GM19463 (cell line): ENCODE data around the gene AMBP.

ENCODE experiments used
- ATAC-seq: cut with Tn5 transposase; IDR thresholded peaks from one replicate; pipeline ENCODE4 v1.9.1; 2021; ENCODE audit warnings: mild to moderate bottlenecking, moderate library complexity; ENCODE audit not compliant: unreplicated experiment

Gene AMBP

DNA sequence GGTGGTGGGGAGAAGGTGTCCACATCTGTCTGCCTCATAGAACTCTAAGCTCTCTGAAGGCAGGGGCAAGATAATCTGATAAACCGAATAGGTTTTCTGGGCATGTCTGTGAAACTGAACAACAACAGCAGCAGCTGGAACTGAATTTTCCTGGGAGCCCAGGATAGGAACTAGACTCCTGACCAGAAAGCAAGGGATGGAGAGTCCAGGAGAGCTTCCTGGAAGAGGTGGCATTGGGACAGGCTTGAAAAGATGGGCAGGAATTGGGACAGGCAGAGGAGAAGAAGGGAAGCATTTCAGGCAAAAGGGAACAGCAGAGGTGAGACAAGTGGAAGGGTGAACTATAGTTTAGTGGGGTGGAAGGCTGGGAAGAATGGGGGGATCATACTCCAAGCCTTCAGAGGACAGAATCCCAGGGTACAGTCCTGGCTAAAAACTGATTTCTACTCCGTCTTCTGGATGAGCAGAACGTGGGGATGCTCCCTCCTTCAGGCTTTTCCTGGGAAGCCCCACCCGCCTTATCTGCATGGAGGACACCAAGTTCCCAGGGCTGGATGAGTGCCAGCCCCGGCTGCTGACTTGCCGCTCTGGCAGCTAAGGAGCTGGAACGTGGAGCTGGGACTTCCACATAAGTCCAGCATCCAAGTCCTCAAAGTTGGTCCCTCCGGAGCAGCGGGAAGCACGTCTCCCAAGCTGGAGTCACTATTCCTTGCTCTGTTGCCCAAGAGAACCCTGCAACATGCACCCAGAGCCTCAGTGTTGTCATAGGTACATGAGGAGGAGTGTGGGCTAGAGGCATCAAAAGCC lies 34.9 kb upstream of the AMBP start:
- no peak for ATAC-seq

DNA sequence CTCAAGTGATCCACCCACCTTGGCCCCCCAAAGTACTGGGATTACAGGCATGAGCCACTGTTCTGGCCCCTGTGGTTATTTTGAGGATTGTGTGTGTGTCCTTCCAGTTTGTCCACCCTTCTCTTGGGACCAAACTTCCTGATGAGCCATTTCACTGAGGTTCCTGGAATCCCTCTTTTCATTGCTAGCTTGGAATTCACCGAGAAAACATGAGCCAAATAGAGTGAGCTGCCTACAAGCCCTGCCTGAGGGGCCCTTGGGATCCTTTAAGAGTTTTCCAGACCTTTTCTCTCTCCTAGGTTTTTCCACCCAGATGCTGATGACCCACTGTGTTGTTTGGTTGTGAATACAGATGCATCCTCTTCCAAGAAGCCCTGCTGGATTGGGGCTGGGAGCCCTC lies 34.2 kb upstream of the AMBP start:
- no peak for ATAC-seq

DNA sequence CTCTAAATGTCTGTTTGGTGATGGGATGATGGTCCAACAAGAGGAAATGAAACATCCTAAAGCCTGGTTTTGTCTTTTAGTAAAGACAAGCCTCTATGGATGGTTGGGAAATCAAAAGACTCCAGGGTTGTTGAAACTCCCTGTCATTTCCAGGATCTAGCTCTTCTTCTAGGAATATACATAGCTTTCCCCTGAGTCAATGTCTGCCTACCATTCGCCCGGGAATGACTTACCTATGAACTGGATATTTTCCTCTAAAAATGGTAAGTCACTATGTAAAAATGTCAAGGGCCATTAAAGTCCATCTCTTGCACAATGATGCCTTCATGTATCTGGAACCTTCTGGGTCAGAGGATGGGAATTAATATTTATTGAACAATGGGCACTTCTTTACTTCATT lies 32.1 kb upstream of the AMBP start:
- no peak for ATAC-seq

DNA sequence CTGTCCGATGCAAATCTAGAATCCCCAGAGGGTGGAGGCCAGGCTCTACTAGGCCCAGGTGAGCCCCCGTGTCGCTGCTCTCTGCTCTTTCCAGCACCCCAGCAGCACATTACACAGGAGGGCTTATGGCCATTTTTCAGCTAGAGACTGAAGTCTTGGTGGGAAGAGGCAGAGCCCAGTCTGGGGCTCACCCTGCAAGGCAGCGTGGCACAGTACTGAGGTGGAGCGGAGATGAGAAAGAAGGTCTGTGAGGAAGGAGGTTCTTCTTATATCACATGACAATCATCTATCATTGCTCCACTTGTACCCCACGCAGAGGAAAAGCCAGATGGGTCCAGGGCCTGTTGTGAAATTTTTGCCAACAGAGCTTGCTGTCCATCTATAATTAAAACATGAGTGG lies 31.0 kb upstream of the AMBP start:
- no peak for ATAC-seq

DNA sequence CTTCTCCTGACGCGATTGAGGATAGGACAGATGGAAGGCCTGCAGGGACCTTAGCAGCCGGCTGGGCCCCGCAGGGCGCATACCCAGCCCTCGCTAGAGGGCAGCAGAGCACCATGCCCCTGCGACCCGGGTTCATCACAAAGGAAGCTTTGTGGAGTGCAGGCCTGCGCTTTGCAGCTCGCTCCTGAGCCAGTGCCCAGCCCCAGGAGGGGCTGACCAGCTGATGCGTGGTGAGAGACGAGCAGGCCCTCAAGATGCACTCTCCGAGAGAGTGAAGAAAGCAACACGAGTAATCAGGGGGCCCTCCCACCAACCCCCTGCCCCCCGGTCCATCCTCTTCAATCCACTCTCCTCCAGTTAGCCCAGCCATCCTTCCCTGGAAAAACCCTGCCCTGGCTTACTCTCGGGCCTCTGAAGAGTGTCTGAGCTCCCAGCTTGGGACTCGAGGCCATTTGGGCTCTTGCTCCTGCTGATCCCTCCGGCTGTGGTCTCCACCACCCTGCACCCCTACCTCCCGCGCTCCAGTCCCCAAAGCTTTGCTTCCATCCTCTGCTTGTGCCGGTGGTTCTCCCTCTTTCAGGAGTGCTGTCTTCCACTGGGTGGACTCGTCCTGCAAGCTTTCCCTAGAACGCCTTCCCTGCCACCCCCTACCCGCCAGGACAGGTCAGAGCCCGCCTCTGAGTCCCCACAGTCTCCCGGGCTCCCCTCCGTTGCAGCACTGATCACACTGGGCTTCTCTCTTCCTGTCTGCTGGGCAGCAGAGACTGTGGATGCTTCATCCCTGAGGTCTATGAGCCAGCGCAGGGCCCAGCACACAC lies 30.1 kb upstream of the AMBP start:
- no peak for ATAC-seq

DNA sequence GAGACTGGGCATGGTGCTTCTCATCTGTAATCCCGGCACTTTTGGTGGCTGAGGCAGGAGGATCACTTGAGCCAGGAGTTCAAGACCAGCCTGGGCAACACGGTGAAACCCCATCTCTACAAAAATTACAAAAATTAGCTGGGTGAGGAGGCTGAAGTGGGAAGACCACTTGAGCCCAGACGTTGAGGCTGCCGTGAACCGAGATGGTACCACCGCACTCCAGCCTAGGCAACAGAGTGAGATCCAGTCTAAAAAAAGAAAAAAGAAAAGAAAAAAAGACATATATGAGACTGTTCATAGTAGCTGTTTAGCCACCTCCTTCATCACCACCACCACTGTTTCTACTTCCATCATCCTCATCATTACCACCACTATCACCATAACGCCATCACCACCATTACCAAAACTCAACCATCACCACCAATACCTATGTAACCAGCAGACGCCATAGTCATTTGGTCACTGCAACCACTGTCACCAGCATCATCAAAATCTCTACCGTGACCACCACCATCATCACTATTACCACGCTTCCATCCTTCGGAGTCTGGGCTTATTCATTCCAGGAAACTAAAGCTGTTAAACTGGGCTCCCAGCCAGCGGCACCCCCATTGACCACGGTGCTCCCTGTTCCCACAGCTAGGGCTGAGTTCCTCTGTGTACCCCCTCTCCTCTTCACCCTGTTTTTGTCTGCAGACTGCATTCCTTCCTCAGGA lies 29.3 kb upstream of the AMBP start:
- ATAC-seq: no peak

DNA sequence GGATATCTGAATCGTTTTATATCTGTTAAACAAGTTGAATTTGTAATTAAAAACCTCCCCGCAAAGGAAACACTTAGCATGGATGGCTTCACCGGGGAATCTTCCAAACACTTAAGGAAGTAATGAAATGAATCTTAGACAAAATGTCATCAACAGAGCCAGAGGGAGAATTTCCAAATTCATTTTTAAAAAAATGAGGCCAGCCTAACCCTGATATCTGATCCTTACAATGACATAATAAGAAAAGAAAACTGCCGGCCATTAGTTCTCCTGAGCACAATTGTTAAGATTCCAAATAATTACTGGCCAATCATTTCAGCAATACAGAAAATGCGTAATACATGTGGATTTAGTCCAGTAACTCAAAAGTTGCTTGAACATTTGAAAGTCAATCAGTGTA lies 27.1 kb upstream of the AMBP start:
- ATAC-seq: no peak

DNA sequence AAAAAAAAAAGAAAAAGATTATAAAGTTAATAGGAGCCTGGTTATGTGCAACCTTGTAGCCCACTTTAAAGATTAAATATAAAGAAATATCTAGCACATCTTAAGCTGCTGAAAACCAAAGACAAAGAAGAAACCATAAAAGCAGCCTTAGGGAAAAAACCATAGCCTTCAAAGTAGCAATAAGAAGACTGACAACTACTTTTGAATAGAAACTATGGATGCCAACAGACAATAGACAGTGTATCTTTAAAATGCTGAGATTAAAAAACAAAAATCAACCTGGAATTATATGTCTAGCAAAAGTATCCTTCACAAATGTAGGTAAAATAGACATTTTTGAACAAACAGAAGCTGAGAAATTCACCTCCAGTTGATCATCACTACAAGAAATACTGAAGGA lies 24.4 kb upstream of the AMBP start:
- ATAC-seq: no peak

DNA sequence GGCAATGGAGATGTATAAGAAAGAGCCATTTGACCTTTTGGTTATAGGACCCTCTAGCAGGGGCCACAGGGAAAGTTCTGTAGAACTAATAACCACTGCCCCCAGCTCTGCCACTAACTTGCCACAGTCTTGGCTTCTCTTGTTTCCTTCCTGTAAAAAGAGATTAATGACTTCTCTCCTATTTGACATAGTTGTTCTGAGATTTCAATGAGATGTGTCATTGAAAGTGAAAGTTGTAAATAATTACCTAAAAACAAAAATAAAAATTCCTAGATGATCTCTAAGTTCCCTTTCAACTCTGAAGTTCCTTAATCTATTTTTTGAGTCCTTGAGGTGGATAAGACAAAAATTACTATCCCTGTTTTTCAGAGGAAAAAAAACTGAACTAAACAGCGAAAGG lies 22.4 kb upstream of the AMBP start:
- ATAC-seq: no peak

DNA sequence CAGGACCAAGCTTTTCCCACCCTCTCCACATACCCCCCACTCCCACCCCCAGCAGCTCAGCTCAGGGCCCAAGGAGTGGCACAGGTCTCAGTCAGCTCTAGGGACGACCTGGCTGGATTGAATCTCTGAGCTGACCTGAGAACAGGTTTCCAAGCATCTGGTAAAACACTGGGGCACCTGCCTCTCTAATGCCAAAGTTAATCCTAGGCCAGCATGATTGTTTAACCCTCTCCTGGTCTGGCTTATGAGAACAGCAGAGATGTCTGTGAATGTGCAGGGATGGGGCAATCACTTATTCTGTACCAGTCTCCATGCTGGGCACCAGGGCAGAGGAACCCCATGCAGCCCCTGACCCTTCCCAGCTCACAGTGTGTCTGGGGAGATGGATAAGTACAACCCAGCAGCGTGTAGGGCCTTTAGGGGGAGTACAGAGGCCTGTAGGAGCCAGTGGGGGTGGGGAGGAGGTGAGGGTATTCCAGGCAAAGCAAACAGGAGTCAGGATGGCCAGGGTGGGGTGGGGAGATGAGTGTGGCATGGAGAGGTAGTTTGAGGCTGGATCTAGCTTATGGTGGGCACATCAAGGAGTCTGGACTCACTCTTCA lies 21.7 kb upstream of the AMBP start:
- no peak for ATAC-seq

DNA sequence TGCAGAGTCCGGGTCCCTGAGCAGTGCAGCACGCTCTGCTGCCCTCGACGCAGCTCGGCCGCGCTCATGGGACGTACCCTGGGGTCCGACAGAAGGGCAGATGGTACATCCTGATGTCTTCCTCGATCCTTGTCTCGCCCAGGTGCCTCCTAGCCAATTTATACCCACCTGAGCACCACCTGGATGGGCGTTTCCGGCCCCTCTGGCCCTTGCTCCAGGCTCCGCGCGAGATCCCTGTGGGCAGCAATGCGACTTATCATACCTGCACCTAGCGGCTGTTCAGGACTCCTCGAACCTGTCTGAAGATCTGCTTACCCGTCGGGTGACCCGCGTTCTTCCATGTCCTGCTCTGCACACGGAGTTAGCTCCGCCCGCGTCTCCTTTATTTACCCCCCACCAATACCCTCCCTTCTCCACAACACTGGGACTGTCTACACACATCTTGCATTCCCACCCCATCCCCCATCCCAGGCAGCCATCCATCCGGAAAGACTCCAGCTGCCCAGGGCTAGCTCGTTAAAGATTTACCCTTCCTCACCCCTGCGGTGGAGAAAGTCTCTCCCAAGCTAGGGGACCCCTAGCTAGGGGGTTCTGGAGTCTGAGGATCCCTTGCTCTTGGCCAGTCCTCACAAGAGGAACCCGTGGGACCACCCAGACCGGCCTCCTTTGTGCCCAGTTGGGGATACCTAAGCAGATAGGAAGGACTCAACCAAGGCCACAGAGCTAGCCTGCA lies 21.0 kb upstream of the AMBP start, which contains the start of gene KIF12:
Gene KIF12, minus strand, starts transcription at position 357 of the 733 bp plus-strand sequence. Its CDS starts 16 bp downstream, at position 341.
- ATAC-seq: no peak

DNA sequence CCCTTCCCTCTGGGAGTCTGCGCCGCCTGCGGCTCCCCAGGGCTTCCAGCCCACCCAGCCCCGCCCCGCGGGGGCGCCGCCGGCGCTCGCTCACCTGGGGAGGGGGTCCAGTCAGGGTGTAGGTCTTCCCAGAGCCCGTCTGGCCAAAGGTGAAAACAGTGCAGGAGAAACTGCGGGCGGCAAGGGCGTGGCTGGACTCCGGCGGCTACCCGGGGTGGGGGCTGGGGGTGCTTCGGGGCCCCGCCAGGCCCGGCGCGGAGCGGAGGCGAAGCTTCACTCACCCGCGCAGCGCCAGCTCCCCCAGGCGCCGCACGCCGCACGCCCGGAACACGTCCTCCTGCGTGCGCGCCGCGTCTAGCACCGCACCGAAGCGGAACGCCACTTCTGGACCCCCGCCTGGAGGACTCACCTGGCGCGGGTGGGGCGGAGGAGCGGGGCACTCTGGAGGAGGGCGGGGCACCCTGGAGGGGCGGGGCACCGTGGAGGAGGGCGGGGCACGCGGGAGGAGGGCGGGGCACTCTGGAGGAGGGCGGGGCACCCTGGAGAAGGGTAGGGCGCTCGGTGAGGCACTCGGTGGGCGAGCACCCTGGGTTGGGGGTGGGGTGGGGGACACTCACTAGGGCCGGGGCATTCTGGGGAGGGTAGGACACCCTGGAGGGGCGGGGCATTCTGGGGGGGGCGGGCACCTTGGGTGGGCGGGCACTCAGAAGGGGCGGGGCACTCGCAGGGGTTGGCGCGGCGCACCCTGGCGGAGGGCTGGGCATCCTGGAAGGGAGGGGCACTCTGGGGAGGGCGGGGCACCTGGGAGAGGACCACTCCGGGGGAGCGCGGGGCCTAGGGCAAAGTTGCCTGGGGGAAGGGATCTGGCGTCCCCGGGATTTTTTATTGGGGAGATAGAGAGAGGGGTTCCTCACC lies 20.2 kb upstream of the AMBP start:
- no peak for ATAC-seq

DNA sequence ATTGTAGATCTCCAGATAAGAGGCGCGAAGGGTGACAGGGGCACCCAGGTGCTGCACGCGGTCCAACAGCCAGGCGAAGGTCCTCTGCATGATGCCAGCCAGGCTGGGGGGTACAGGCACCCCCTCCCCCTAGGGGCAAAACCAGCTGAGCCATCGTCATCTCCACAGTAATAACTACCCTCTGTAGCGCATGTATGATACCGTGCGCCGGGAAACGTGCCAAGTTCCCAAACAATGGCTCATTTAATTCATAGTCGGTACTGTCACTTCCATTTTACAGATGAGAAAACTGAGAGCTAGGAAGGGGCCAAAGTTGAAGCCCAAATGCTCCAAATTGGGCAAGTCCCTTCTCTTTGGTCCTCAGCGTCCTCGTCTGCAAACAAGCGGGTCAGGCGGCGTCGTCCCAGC lies 19.5 kb upstream of the AMBP start:
- ATAC-seq: no peak

DNA sequence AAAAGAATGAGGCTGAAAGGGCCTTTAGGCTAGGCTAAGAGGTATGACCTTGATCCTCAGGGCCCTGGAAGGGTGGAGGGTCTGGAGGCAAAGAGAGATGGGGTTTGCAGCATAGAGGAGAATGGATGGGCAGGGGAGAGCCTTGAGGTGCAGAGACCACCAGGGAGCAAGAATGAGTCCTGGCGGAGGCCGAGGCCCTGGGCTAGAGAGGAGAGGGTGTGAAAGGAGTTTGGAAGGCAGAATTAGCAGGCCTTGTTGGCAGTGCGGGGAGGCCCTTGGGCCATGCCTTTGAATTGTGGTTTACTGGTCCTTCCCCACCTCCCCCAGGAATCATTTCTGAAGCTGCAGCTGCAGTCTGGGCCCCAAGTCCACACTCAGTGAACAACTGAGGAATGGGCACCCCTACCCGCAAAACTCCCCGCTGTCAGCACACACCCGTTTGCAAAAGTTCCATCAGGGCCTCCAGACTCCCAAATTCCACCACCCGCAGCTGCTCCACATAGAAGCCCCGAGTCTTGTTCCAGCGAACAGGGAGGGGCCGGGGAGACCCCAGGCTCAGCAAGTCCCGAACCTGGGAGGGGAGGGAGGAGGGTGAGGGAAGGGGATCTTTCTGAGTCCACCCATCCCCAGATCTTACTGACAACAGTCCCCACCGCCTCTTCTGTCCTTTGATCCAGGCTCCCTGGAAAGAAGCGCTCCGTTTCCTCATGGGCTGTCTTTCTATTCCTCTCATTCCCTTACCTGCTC lies 18.9 kb upstream of the AMBP start:
- ATAC-seq: no peak

DNA sequence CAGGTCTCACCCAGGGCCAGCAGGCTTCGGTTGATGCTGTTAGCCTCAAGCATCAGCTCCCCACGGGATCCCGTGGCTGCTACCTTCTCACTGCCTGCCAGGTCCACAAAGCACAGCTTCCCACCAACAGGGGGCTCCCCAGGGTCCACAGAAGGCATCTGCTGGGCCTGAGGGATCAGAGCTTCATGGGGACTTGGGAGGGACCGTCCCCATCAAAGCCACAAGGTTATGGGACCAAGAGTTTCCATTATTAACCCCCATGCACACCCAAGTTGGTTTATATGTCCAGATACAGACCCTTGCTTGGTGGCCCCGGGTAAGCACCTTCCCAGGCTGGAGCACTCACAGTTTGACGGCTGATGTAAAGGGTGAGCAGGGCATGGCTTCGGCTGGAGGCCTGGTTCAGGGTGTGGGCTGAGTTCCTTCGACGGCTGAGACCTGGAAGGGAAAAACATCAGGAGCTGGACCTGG lies 18.0 kb upstream of the AMBP start:
- no peak for ATAC-seq

DNA sequence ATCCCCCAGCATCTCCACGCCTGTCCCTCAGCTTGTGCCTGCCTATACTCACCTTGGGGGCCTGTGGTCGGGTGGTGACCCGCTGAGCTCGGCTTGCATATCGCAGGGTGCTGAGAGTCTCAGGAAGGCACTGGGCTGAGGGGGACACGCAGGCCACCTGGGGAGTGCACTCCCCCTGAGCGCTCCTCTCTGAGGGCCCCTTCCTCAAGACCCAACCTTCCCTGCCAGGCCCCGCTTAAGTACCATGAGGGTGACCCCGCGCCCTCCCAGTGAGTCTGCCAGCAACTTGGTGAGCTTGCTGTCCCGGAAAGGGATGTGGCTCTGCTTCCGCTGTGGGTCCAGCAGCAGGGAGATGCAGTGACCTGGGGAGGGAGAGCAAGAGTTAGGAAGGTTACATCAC lies 16.9 kb upstream of the AMBP start:
- no peak for ATAC-seq

DNA sequence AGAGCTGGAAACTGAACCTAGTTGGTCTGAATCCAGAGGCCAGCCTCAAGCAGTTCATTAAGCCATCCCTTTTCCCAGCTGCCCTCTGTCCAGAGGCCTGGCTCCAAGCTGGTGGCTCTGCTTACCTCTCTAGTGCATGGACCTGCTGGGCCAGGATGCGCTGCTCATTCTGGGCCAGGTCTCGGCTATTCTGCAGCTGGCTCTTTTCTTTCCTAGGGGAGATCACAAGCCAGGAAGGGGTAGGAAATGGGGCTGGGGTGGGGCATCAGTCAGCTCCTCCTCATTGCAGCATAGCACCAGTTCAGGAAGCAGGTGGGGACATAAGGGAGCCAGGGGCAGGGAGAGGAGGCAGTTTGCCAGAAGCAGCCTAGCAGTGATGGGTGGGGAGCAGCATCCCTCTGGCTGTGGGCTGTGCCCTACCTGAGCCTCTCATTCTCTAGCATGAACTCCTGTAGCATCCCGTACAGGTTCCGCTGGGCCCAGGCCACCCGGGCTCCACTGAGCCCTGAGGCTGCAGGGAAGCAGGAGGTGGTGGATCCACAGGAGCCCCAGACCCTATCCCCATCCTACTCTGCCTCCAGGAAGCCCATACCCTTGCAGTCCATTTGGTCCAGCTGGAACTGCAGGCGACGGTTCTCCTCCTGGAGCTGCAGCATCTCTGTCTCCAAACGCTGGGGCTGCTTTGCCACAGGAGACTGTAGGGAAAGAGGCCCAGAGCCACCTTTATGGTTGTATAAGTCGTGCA lies 15.8 kb upstream of the AMBP start:
- no peak for ATAC-seq

DNA sequence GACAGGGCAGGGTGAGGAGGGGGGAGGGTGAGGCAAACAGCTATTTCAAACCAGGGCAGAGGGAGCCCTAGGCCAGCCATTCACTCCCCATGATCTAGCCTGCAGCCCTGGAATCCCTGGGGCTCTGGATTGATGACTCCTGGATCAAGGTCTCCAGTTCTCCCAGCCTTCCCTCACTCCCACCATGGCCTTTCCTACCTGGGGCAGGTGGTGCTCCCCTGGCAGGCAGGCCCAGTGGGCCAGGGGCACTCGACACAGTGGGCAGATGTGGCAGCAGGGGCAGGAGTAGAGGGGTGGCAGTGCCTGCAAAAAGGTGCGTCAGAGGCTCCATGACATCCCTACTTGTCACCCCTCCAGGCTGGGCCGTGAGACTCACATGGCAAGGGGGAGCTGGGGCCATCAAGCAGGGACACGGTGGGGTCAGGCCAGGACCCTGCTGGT lies 15.0 kb upstream of the AMBP start:
- ATAC-seq: no peak
